ENCODE measurements around the gene PXYLP1. TPM values are rescaled to one million over a fixed set of nuclear protein-coding genes. Genes with fewer than 3 reads are reported as not detected.

PXYLP1 gene
- total RNA-seq, 6 donors from 2014 or later, result 6.5 to 17.5 (median 9.8) TPM

DNA sequence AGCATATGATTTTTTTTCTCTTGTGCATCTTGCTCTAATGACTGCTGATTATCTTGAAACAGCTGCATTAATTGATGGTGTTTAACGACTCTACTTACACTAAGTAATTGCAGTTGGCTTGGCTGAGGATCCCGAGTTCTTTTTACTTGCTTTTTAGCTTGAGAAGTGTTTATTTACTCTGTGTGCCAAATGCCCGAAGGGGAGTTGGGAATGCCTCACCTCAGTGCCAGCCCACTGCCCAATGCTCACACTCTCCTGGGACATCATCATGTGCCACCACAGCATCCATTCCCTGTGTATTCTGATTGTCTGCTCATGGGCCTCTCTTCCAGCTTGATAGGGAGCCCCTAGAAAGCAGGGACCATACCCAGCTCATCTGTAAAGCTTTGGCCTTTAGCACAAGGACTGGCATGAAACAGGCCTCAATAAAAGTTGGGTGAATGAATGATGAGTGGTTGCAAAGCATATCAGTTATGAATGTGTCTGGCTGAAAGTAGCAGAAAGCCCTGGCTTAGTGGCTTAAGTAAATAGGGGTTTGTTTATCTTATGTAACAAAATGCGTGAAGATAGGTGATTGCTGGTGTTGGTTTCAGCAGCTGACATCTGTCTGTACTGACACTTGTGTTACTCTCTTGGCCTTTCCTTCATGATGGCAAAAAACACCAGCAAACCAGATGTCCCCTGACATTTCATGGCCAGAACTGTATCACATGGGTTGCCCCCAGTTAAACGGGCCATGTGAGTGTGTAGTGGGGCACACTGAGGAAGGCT is 8.1 kb downstream of the PXYLP1 start:
- TF ChIP-seq EP300 (IDR thresholded peaks at IDR 0.05) (no peak), POLR2AphosphoS5 (IDR thresholded peaks at IDR 0.05) (no peak), POLR2A (IDR thresholded peaks at IDR 0.05) (no peak)
- TF ChIP-seq, protein P1, sequence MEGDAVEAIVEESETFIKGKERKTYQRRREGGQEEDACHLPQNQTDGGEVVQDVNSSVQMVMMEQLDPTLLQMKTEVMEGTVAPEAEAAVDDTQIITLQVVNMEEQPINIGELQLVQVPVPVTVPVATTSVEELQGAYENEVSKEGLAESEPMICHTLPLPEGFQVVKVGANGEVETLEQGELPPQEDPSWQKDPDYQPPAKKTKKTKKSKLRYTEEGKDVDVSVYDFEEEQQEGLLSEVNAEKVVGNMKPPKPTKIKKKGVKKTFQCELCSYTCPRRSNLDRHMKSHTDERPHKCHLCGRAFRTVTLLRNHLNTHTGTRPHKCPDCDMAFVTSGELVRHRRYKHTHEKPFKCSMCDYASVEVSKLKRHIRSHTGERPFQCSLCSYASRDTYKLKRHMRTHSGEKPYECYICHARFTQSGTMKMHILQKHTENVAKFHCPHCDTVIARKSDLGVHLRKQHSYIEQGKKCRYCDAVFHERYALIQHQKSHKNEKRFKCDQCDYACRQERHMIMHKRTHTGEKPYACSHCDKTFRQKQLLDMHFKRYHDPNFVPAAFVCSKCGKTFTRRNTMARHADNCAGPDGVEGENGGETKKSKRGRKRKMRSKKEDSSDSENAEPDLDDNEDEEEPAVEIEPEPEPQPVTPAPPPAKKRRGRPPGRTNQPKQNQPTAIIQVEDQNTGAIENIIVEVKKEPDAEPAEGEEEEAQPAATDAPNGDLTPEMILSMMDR (IDR thresholded peaks at IDR 0.05), result no peak
- Histone ChIP-seq H3K4me3 (no peak overlapping the region), H3K36me3 (no peaks in the 10 kb centered on the region), H3K9me3 (no peaks in the 10 kb centered on the region), H3K27ac (no peak overlapping the region), H3K4me1 (peaks cover 0 to 21% (median 5%) of the 10 kb centered on the region in 4 donors), H3K27me3 (no peaks in the 10 kb centered on the region)
- WGBS, 2 donors, result 61 to 69% methylated on average over 5 of the region's 5 CpGs
- DNase-seq (no peak), ATAC-seq (ENCODE audit: low FRiP score in 2 of 2) (no peak)

DNA sequence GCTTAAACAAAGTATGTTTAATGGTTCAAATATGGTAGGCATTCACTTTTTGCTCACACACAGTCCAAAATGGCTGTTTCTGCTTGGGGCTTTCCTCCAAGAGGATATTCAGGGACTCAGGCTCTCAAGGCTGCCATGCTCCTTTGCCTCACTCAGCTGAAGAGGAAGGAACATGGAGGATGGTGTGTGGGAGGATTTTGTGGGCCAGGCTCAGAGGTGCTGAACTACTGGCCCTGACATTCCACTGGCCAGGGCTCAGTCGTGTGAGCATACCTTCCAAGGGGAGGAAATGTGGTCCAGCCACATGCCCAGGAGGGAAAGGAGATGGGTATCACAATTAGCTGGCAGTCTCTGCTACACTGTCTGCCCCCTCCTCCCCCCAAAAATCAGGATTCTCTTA is 8.7 kb downstream of the PXYLP1 start:
- DNase-seq, result no peak
- H3K4me1 ChIP-seq, result peaks cover 0 to 19% (median under 1%) of the 10 kb centered on the region in 4 donors
- H3K36me3 ChIP-seq, result no peaks in the 10 kb centered on the region
- no peaks in the 10 kb centered on the region for H3K9me3 ChIP-seq
- TF ChIP-seq POLR2AphosphoS5 (IDR thresholded peaks at IDR 0.05), result no peak
- TF ChIP-seq POLR2A (IDR thresholded peaks at IDR 0.05), result no peak
- TF ChIP-seq, protein P1 (IDR thresholded peaks at IDR 0.05), result no peak
- no peak for TF ChIP-seq EP300 (IDR thresholded peaks at IDR 0.05)
- H3K27me3 ChIP-seq, result no peaks in the 10 kb centered on the region
- no peak for ATAC-seq (ENCODE audit: low FRiP score in 2 of 2)
- H3K4me3 ChIP-seq, result no peak overlapping the region
- no peak overlapping the region for H3K27ac ChIP-seq
- 83 to 94% methylated on average over 1 of the region's 1 CpG for WGBS, 2 donors

DNA sequence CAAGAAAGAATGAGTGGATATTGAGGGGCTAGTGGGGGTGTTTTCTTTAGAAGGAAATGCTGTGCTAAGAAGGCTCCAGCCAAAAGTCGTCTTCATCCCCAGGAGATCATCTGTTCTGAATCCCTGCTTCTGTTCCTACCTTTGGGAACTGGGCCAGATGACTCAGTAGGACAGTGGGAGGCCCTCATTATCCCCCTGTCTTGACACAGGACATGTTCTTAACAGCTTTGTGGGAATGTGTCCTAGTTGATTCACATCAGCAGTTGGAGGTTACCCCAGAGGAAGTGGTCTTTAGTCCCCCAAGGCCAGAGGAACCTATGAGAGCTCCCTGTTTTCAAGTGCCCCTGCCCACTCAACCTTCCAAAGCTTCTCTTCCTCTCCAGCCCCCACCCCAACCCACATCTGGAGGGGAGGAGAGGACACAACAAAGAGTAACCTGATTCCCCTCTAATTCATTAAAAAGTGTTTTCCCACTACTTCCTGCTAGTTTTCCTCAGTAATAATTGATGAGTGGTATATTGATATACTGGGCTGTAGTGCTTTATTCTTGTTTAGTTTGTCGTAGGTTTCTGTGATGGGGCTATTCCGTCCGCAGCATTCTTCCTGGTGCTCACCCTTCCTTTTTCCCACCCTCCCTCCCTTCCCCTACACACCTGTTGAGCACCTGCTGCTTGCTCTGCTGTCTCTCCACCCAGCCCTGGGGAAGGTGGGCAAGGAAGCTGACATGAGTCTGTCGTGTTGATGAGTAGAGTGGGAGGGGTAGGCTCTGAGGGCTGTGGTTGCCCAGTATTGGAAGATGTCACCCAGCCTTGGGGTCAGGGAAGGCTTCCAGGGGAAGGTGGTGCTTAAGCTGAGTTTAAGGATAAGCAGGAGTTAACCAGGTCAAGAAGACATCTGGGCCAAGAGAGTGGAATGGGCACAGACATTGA is 9.3 kb downstream of the PXYLP1 start:
- Histone ChIP-seq H3K9me3 (no peaks in the 10 kb centered on the region), H3K4me3 (no peak overlapping the region), H3K36me3 (no peaks in the 10 kb centered on the region), H3K27me3 (no peaks in the 10 kb centered on the region), H3K27ac (no peak overlapping the region), H3K4me1 (peaks cover 0 to 19% (median 0%) of the 10 kb centered on the region in 4 donors)
- 81 to 89% methylated on average over 5 of the region's 5 CpGs for WGBS, 2 donors
- TF ChIP-seq POLR2AphosphoS5 (IDR thresholded peaks at IDR 0.05), result no peak
- TF ChIP-seq, protein P1 (IDR thresholded peaks at IDR 0.05), result no peak
- no peak for TF ChIP-seq POLR2A (IDR thresholded peaks at IDR 0.05)
- ATAC-seq (ENCODE audit: low FRiP score in 2 of 2), result no peak
- no peak for DNase-seq

DNA sequence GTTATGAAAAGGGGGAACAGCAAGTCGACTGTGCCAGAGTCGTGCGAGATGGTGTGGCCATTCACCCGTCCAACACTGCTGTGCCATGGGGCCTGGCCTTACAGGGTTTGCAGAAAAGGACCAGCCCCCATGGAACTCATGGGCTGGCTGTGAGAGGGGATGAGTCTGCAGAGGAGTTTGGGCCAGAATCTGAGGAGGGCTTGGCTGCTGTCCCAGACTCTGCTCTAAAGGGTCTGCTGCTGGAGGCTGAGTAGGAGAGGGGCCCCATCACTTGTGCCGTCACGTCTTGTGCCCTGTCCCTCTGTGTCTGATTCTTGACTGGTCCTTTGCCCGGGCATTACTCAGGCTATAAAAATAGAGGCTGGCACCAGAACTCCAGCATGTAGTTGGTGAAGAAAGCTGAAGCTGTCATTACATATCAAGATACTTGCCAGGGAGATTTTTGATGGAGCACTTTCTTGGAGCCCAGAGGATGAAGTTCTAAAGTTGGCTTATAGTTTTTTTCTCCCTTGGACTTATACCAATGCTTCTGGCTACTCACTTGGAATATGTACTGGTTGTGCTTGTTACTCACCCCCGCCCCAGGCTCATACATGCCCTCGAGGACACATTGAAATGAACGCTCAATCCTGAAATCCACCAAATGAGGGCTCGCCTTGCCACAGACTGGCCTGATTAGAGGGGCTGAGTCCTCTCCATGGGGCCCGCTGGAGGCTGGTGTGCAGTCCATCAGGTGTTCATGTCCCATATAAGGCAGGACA is 10.2 kb downstream of the PXYLP1 start:
- no peaks in the 10 kb centered on the region for H3K9me3 ChIP-seq
- no peak overlapping the region for H3K27ac ChIP-seq
- ATAC-seq (ENCODE audit: low FRiP score in 2 of 2) (peak in 1 of 2 donors; percentile 54), DNase-seq (no peak)
- H3K4me3 ChIP-seq, result no peak overlapping the region
- WGBS, 2 donors, result 77 to 90% methylated on average over 12 of the region's 12 CpGs
- no peaks in the 10 kb centered on the region for H3K27me3 ChIP-seq
- no peaks in the 10 kb centered on the region for H3K36me3 ChIP-seq
- peaks cover 0 to 19% (median 0%) of the 10 kb centered on the region in 4 donors for H3K4me1 ChIP-seq
- TF ChIP-seq, protein P1 (IDR thresholded peaks at IDR 0.05), result no peak
- no peak for TF ChIP-seq POLR2A (IDR thresholded peaks at IDR 0.05)
- no peak for TF ChIP-seq EP300 (IDR thresholded peaks at IDR 0.05)
- no peak for TF ChIP-seq POLR2AphosphoS5 (IDR thresholded peaks at IDR 0.05)
